ENCODE measurements around the gene SUPT7L. TPM values are rescaled to one million over a fixed set of nuclear protein-coding genes. Genes with fewer than 3 reads are reported as not detected.

SUPT7L gene
- total and polyA plus RNA-seq, 9 donors = 20.4 to 37.7 (median 24.5) TPM

GRCh38 chr2:27647289-27647688 is 16.1 kb downstream of the SUPT7L start:
- H3K36me3 ChIP-seq = no peaks in the 10 kb centered on the region

GRCh38 chr2:27645197-27645596 is 18.2 kb downstream of the SUPT7L start:
- H3K27me3 ChIP-seq = no peaks in the 10 kb centered on the region
- no peak for DNase-seq
- no peaks in the 10 kb centered on the region for H3K9me3 ChIP-seq
- H3K4me1 ChIP-seq (ENCODE audit: insufficient read depth) = no peaks in the 10 kb centered on the region
- no peaks in the 10 kb centered on the region for H3K36me3 ChIP-seq
- intact Hi-C loops (cut with DNase I) = loop anchor here in 1 of 4 donors (5.0 kb wide), 1 partner anchor 1223 kb away; no protein-coding TSS in a partner anchor
- H3K27ac ChIP-seq = no peak overlapping the region
- no peak overlapping the region for H3K4me3 ChIP-seq
- no peak for TF ChIP-seq POLR2A (IDR thresholded peaks at IDR 0.05)
- TF ChIP-seq, protein P1, sequence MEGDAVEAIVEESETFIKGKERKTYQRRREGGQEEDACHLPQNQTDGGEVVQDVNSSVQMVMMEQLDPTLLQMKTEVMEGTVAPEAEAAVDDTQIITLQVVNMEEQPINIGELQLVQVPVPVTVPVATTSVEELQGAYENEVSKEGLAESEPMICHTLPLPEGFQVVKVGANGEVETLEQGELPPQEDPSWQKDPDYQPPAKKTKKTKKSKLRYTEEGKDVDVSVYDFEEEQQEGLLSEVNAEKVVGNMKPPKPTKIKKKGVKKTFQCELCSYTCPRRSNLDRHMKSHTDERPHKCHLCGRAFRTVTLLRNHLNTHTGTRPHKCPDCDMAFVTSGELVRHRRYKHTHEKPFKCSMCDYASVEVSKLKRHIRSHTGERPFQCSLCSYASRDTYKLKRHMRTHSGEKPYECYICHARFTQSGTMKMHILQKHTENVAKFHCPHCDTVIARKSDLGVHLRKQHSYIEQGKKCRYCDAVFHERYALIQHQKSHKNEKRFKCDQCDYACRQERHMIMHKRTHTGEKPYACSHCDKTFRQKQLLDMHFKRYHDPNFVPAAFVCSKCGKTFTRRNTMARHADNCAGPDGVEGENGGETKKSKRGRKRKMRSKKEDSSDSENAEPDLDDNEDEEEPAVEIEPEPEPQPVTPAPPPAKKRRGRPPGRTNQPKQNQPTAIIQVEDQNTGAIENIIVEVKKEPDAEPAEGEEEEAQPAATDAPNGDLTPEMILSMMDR (IDR thresholded peaks at IDR 0.05) = no peak
- TF ChIP-seq EP300 (IDR thresholded peaks at IDR 0.05) = no peak

More at GRCh38 chr2:27647289-27647688, 16.1 kb downstream of the SUPT7L start:
- no peak overlapping the region for H3K4me3 ChIP-seq
- DNase-seq = no peak
- intact Hi-C loops (cut with DNase I) = loop anchor here in 1 of 4 donors (5.0 kb wide), 1 partner anchor 1225 kb away; no protein-coding TSS in a partner anchor
- TF ChIP-seq, protein P1 (IDR thresholded peaks at IDR 0.05) = no peak
- TF ChIP-seq EP300 (IDR thresholded peaks at IDR 0.05) (no peak), POLR2A (IDR thresholded peaks at IDR 0.05) (no peak)
- no peaks in the 10 kb centered on the region for H3K4me1 ChIP-seq (ENCODE audit: insufficient read depth)
- H3K9me3 ChIP-seq = no peaks in the 10 kb centered on the region
- no peak overlapping the region for H3K27ac ChIP-seq
- no peaks in the 10 kb centered on the region for H3K27me3 ChIP-seq

DNA sequence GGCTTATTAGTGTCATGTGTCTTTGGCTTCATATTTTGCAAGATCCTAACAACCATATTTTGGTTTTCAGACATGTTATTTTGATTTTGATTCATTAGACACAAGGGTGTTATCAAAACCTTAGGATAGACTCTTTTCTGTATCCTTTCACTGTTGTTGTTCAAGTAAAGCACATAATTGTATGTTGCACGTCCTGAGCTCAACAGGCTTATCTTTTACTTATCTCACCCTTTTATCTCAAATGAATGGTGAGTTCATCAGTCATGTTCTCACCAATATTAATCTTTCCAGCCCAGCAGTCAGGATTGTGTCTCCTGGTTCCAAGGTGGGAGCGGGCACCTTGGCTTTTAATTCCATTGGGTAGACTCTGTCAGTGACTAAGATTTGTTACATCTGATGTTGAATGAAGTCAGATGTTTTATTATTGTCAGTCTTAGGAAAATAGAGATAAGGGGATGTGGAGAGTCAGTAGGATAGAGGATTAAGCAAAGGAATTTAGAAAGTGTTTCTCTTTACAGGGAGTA is 22.6 kb downstream of the SUPT7L start:
- no peaks in the 10 kb centered on the region for H3K4me1 ChIP-seq (ENCODE audit: insufficient read depth)
- no peak for DNase-seq
- TF ChIP-seq, protein P1 (IDR thresholded peaks at IDR 0.05) = no peak
- no peak for TF ChIP-seq POLR2A (IDR thresholded peaks at IDR 0.05)
- TF ChIP-seq EP300 (IDR thresholded peaks at IDR 0.05) = no peak
- 75 to 80% (median 76%) methylated on average over 2 of the region's 2 CpGs for WGBS, 3 donors
- H3K4me3 ChIP-seq = no peak overlapping the region
- H3K27me3 ChIP-seq = no peaks in the 10 kb centered on the region
- no peaks in the 10 kb centered on the region for H3K36me3 ChIP-seq
- intact Hi-C loops (cut with DNase I) = no loop called here
- H3K9me3 ChIP-seq = no peaks in the 10 kb centered on the region
- no peak overlapping the region for H3K27ac ChIP-seq

- no peak overlapping the region for H3K27ac ChIP-seq
- TF ChIP-seq, protein P1 (IDR thresholded peaks at IDR 0.05) = no peak
- TF ChIP-seq EP300 (IDR thresholded peaks at IDR 0.05) = no peak
- no peak for TF ChIP-seq POLR2A (IDR thresholded peaks at IDR 0.05)
- intact Hi-C loops (cut with DNase I) = no loop called here
- no peaks in the 10 kb centered on the region for H3K36me3 ChIP-seq
- 57 to 90% (median 87%) methylated on average over 3 of the region's 3 CpGs for WGBS, 3 donors
- H3K27me3 ChIP-seq = no peaks in the 10 kb centered on the region
- H3K9me3 ChIP-seq = no peaks in the 10 kb centered on the region
- no peaks in the 10 kb centered on the region for H3K4me1 ChIP-seq (ENCODE audit: insufficient read depth)
- no peak overlapping the region for H3K4me3 ChIP-seq
- DNase-seq = no peak
Observed at GRCh38 chr2:27638709-27639108, 24.7 kb downstream of the SUPT7L start.
